ENCODE measurements around the gene SARM1.

DNA sequence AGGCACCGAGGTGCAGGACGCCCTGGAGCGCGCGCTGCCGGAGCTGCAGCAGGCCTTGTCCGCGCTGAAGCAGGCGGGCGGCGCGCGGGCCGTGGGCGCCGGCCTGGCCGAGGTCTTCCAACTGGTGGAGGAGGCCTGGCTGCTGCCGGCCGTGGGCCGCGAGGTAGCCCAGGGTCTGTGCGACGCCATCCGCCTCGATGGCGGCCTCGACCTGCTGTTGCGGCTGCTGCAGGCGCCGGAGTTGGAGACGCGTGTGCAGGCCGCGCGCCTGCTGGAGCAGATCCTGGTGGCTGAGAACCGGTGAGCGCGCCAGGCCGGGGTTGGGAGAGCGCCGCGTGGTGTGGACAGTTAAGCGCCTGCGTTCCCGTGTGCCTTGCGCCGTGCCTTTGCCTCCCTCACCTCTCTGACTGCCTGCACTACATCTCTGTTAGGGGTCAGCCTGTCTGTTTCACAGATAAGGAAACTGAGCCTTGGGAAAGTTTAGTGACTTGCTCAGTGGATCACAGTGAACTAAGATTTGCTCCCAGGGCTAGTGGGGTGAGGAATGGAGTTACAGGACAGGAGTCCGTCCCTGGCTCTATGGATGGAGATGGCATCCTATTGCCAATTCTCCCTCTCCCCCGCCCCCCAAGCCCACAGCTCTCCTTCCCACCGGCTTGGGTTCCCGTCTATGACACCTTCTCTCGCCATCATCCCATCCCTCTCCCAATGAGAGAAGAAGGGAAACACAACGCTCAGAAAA, 880 bp downstream of the SARM1 start:
- TF ChIP-seq, protein P1, sequence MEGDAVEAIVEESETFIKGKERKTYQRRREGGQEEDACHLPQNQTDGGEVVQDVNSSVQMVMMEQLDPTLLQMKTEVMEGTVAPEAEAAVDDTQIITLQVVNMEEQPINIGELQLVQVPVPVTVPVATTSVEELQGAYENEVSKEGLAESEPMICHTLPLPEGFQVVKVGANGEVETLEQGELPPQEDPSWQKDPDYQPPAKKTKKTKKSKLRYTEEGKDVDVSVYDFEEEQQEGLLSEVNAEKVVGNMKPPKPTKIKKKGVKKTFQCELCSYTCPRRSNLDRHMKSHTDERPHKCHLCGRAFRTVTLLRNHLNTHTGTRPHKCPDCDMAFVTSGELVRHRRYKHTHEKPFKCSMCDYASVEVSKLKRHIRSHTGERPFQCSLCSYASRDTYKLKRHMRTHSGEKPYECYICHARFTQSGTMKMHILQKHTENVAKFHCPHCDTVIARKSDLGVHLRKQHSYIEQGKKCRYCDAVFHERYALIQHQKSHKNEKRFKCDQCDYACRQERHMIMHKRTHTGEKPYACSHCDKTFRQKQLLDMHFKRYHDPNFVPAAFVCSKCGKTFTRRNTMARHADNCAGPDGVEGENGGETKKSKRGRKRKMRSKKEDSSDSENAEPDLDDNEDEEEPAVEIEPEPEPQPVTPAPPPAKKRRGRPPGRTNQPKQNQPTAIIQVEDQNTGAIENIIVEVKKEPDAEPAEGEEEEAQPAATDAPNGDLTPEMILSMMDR (IDR thresholded peaks at IDR 0.05), result no peak
- TF ChIP-seq POLR2AphosphoS5 (IDR thresholded peaks at IDR 0.05; ENCODE audit: low read depth, low read length), result no peak
- no peak for TF ChIP-seq SIN3A (IDR thresholded peaks at IDR 0.05; ENCODE audit: borderline replicate concordance, insufficient read depth, low read depth, low read length)
- no peak for TF ChIP-seq TCF7L2 (IDR thresholded peaks at IDR 0.05; ENCODE audit: low read depth, low read length)
- TF ChIP-seq, protein P2, sequence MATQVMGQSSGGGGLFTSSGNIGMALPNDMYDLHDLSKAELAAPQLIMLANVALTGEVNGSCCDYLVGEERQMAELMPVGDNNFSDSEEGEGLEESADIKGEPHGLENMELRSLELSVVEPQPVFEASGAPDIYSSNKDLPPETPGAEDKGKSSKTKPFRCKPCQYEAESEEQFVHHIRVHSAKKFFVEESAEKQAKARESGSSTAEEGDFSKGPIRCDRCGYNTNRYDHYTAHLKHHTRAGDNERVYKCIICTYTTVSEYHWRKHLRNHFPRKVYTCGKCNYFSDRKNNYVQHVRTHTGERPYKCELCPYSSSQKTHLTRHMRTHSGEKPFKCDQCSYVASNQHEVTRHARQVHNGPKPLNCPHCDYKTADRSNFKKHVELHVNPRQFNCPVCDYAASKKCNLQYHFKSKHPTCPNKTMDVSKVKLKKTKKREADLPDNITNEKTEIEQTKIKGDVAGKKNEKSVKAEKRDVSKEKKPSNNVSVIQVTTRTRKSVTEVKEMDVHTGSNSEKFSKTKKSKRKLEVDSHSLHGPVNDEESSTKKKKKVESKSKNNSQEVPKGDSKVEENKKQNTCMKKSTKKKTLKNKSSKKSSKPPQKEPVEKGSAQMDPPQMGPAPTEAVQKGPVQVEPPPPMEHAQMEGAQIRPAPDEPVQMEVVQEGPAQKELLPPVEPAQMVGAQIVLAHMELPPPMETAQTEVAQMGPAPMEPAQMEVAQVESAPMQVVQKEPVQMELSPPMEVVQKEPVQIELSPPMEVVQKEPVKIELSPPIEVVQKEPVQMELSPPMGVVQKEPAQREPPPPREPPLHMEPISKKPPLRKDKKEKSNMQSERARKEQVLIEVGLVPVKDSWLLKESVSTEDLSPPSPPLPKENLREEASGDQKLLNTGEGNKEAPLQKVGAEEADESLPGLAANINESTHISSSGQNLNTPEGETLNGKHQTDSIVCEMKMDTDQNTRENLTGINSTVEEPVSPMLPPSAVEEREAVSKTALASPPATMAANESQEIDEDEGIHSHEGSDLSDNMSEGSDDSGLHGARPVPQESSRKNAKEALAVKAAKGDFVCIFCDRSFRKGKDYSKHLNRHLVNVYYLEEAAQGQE (IDR thresholded peaks at IDR 0.05; ENCODE audit: insufficient read depth in 1 of 2, low read depth in 2 of 2, low read length in 1 of 2), result 0 out of 4 replicates have a peak, but pooled peaks of 1 of the 2 experiments have one; percentile 8

Data from Panc1 (cell line).